ENCODE measurements around the gene SLC12A6.

DNA sequence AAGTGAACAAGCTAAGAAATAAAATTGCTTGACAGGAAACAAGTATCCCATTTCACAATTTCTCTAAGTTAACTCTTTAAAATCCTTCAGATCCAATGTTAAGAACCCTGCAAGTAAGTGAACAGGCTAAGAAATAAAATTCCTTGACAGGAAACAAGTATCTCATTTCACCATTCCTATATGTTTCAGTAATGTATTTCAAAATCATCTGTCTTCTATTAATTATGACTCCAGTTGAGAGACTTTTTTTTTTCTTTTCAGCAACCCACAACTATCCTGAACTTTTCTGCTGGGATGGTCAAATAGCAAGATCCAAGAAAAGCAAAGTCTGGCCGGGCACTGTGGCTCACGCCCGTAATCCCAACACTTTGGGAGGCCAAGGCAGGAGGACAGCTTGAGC is 2.4 kb upstream of the SLC12A6 start:
- TF ChIP-seq, protein P1, sequence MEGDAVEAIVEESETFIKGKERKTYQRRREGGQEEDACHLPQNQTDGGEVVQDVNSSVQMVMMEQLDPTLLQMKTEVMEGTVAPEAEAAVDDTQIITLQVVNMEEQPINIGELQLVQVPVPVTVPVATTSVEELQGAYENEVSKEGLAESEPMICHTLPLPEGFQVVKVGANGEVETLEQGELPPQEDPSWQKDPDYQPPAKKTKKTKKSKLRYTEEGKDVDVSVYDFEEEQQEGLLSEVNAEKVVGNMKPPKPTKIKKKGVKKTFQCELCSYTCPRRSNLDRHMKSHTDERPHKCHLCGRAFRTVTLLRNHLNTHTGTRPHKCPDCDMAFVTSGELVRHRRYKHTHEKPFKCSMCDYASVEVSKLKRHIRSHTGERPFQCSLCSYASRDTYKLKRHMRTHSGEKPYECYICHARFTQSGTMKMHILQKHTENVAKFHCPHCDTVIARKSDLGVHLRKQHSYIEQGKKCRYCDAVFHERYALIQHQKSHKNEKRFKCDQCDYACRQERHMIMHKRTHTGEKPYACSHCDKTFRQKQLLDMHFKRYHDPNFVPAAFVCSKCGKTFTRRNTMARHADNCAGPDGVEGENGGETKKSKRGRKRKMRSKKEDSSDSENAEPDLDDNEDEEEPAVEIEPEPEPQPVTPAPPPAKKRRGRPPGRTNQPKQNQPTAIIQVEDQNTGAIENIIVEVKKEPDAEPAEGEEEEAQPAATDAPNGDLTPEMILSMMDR (IDR thresholded peaks at IDR 0.05): no peak
- TF ChIP-seq POLR2AphosphoS5 (IDR thresholded peaks at IDR 0.05; ENCODE audit: insufficient read depth in 1 of 2, low read depth in 1 of 2): no peak
- TF ChIP-seq POLR2A (IDR thresholded peaks at IDR 0.05): no peak
